Renal cortex interstitium (tissue), 11 donors: ENCODE results near the gene USP4. TPM values are rescaled to one million over a fixed set of nuclear protein-coding genes. Genes with fewer than 3 reads are reported as not detected.
"Not testable (repeated sequence)": the region's sequence is repeated elsewhere in the genome, so short reads cannot be mapped to it uniquely, and the experiment has no call there.

ENCODE experiments used
- DNase-seq, 11 donors: peaks; one replicate each; pipeline ENCODE4 v3.0.0-alpha.2; 2013; ENCODE audit warnings: low read depth in 9 of 11, low spot score in 4 of 11; ENCODE audit errors: extremely low read depth in 1 of 11
- polyA plus RNA-seq, 3 donors: library from polyadenylated mRNA; unstranded; fragments of 120-200 nt; gene quantifications; one replicate each; pipeline ENCODE4 v1.2.1, GENCODE V29; 2013; ENCODE audit not compliant: insufficient read length in 3 of 3

Gene USP4
- polyA plus RNA-seq, 3 donors = 61.2 to 77.5 (median 66.5) TPM

DNA sequence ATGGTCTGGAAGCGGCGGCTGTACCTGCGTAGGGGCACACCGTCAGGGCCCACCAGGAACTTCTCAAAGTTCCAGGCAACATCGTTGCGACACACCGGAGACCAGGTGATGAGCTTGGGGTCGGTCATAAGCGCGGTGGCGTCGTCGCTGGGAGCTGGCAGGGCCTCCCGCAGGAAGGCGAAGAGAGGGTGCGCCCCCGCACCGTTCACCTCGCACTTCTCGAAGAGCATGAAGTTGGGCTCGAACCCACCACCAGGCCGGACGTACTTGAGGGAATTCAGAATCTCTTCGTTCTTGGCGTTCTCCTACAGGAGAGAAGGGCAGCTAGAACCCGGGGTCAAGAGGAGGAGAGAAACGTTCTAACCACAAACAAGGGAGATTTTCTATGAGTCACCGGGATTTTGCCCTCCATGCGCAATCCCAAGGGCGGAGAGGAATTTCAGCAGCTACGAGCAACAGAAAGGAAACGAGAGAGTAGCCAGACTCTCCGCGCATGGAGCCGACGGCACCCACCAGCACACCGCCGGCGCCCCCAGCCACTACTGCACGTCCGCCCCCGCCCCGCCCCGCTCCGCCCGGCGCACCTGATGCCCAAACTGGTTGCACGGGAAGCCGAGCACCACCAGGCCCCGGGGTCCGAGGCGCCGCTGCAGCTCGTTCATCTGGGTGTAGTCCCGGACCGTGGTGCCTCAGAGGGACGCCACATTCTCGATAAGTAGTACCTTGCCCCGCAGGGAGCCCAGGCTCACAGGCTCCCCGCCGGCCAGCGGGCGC is 17.8 kb upstream of the USP4 start:
- DNase-seq = peak in 2 of 11 donors; percentile 20 to 24

DNA sequence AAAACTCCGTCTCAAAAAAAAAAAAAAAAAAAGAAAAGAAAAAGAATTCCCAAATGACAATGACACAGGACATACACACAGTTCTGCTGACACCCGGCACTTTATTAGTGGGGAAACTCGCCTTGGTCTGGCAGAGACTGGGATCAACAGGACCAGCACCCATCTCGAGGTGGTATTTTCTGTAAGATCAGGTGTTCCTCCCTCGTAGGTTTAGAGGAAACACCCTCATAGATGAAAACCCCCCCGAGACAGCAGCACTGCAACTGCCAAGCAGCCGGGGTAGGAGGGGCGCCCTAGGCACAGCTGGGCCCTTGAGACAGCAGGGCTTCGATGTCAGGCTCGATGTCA is 17.2 kb upstream of the USP4 start:
- DNase-seq = not testable (repeated sequence)

DNA sequence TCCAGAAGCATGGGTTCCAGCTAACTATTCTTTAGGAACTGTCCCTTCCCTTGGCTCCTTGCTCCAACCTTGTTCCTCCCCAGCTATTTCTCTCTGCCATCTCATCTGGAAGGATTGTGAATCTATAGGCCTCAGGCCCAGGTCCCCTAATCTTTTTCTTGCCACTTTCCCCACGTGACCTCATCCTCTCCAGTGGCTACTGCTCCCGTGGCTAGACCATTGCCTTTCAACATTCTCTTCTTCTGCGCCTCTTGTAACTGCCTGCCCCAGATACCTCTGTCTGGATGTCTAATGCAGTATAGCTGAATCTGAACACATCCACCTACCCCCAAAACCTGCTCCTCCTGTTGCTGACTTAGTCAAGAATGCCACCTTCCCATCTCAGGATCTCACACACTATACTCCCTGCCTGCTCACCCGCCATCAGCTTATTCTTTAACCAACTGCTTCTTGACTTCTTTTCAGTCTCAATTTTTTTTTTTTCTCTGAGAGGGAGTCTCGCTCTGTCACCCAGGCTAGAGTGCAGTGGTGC is 13.1 kb upstream of the USP4 start:
- DNase-seq = no peak

DNA sequence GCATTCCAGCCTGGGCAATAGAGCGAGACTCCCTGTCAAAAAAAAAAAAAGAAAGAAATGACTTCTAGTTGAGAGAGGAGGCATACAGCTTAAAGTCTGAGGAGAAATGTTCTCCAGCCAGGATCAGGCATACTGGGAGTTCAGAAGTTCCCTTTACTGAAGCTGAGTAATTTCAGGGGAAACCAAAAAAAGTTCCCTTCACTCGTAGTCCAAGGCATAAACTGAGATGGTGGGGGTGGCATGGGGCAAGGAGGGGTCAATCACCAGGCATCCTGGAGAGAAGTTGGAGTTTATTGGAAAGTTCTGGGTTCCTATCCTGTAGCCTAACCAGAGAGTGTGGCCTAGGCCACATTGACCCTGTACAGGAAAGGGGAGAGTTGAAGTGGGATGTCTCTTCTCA is 12.4 kb upstream of the USP4 start:
- no peak for DNase-seq

DNA sequence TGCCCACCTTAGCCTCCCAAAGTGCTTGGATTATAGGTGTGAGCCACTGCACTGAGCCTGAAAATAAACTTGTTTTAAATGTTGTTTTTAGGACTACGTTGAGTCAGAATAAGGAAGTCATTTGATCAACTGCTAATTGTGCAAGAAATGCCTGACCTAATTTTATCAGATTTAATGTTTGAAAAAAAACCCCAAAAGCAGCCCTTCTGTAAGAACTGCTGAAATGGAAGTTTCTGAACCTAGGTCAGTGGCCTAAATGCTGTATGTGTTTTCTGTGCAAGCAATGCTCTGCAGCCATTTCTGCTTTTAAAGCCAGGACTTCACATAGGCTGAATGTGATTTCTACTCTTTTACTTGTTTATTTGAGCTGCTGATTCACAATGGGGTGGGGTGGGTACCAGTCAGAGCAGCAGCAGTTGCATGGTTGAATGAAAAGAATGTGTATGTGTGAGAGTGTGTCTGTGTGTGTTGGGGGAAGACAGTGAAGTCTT is 11.7 kb upstream of the USP4 start:
- DNase-seq = no peak

DNA sequence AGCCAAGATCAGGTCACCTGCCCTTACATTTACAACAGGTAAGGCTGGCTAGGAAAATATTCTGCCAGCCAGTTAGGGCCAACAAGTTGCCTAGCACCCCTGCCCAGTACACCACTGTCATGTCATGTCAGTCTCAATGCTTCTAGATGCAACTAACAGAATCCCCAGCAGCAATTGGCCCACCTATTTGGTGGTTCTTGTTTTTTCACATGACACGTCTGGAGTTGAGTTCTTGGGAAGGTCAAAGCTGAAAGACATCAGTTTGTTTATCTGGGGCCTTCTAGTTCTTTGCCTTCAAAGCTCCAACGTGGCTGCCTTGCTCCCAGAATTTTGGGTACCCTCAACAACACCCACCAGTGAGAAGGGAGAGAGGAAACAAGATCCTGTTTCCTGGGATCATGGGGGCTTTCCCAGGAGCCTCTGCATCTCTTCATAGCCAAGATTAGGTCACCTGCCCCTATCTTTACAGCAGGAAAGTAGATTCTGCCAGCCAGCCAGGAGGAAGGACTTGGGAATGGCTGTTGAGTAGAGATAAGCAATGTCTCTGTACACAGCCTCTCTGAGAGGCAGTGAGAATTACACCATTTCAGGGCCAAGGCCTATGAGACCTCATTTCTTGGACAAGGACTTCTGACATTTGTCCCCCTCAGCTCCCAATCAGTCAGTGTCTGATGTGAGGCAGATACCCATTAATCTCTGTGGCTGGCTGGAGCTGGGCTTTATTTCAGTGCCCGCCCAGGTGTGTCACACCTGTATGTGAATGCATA is 9.7 kb upstream of the USP4 start:
- no peak for DNase-seq

DNA sequence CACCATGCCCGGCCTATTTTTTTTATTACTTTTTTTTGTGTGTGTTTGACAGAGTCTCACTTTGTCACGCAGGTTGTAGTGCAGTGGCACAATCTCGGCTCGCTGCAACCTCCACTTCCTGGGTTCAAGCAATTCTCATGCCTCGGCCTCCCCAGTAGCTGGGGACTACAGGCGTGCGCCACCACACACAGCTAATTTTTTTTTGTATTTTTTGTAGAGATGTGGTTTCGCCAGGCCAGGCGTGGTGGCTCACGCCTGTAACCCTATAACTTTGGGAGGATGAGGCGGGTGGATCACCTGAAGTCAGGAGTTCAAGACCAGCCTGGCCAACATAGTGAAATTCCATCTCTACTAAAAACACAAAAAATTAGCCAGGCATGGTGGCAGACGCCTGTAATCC is 8.5 kb upstream of the USP4 start:
- DNase-seq = not testable (repeated sequence)

DNA sequence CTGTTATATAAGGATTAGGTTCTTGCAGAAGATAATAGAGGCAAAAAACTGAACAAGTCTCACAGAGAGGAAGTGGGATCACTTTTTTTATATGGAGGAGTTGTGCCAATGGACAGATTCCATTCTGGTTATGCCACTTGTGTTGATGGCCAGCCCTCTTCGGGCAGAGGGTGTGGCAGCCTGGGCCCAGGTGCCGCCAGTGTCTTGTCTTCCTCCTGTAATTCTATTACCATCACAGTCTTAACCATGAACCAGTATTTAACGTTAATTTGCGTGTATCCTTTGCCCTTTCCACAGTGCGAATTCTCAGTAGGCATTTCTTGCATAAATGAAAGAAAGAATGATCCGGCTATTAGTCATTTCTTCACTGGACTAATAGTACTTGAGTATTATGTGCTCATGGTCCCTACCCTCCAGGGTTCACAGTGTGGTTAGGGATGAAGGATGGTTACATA is 7.0 kb upstream of the USP4 start:
- no peak for DNase-seq

DNA sequence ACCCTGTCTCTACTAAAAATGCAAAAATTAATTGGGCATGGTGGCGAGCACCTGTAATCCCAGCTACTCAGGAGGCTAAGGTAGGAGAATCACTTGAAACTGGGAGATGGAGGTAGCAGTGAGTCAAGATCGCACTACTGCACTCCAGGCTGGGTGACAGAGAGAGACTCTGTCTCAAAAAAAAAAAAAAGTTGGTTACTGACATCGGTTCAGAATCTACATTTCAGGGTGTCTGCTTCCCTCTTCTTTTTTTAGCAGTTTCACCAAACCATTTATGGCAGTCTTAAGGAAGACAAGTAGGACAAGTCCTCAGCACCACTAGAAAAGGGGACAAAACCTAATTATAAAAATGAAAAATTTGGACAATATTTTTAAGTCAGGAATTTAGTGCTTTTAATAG is 3.3 kb upstream of the USP4 start:
- DNase-seq = no peak

DNA sequence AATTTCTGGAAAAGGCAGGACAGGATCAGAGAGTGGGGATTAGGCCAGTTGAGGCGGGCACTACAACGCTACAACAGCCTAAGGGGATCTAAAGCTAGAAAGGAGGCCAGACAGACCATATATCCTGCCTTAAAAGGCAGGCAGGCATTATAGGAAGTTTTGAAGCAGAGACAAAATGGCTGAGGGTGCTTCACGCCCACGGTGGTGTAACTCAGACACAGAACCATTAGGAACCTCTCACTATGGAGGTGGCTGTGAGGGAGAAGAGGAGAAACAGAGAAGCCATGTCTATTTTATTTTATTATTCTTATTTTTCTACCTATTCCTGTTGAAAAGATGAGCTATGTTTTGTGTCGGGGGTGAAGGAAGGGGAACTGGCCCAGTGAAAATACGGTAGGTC is 2.1 kb upstream of the USP4 start:
- no peak for DNase-seq

DNA sequence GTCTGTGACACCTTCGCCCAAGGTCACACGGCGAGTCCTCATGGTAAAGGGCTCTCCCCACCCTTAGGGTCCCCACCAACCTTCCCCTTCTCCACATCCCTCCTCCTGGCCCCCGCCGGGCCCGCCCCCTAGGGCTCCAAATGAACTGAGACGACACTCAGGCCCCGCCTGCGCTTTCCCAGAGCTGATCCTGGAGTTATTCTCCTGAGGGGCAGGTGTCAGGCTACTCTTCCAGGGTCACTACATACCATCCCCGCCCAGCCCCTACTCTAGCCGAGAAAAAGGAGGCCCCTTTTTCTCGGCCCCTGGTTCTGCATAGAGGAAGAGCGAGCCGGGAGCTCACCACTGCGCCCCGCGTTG is 292 bp downstream of the USP4 start:
- peak in 1 of 11 donors; percentile 32 for DNase-seq

DNA sequence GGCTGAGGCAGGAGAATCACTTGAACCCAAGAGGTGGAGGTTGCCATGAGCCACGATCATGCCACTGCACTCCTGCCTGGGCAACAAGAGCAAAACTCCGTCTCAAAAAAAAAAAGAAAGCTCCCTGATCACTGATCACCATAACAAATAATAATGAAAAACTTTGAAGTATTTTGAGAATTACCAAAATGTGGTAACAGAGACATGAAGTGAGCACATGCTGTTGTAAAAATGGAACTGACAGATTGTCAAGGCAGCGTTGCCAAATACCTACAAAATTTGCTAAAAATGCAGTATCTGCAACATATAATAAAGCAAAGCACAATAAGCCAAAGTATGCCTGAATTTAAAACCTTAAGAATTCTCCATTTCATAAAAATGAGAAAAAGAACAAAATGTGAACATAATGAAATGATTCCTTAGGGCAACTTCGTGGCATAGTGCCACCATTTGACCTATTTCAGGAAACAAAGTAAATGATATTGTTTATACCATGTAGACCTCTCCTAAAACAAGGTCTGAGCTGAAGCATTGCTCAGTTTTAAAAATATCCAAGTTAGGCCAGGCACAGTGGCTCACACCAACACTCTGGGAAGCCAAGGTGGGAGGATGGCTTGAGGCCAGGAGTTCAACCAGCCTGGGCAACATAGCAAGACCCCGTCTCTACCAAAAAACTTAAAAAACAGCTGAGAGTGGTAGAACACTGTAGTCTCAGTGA is 5.8 kb downstream of the USP4 start:
- no peak for DNase-seq

DNA sequence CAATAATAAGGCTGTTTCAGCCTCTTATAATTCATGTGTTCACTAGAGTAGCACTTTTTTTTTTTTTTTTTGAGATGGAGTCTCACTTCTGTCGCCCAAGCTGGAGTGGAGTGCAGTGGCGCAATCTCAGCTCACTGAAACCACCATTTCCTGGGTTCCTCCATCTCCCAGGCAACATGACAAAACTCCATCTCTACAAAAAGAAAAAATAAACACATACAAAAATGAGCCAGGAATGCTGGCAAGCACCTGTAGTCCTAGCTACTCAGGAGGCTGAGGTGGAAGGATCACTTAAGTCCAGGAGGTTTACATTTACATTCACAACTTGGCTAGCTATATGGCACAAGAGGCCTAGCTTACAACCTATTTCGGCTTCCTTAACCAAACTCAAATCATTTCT is 6.8 kb downstream of the USP4 start:
- DNase-seq = no peak

DNA sequence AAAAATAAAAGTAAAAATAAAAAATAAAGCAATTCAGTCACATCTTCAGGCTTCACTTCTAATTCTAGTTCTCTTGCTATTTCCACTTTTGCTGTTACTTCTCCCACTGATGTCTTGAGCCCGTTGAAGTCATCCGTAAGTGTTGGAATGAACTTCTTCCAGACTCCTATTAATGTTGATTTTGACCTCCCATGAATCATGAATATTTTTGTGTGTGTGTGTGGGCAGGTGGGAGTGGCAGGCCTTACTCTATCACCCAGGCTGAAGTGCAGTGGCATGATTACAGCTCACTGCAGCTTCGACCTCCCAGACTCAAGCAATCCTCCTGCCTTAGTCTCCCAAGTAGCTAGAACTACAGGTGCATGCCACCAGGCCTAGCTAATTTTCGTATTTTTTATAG is 10.7 kb downstream of the USP4 start:
- DNase-seq = no peak

DNA sequence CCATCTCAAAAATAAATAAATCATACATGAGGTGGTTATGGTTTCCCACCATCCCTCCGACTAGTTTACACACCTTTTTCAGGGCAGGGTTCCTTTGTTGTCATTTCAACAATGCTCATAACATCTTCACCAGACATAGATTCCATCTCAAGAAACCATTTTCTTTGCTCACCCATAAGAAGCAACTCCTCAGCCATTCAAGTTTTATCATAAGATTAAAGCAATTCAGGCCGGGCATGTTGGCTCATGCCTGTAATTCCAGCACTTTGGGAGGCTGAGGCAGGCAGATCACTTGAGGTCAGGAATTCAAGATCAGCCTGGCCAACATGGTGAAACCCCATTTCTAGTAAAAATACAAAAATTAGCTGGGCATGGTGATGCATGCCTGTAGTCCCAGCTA is 11.5 kb downstream of the USP4 start:
- not testable (repeated sequence) for DNase-seq

DNA sequence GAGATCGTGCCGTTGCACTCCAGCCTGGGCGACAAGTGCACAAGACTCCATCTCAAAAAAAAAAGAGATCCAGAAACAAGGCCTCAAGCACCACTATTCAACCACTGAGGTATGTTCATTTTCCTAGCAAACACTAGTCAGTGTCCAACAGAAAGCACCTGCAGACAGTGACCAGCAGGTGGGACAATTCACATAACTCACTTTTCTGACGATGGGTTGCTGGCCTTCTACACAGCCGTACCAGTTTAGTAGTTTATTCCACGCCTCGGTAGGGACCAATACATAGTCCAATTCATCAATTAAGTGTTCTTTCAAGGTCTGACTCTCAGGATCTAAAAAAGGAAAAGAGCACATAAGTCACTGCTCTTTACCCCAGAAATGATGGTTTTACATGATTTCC is 12.4 kb downstream of the USP4 start:
- no peak for DNase-seq

DNA sequence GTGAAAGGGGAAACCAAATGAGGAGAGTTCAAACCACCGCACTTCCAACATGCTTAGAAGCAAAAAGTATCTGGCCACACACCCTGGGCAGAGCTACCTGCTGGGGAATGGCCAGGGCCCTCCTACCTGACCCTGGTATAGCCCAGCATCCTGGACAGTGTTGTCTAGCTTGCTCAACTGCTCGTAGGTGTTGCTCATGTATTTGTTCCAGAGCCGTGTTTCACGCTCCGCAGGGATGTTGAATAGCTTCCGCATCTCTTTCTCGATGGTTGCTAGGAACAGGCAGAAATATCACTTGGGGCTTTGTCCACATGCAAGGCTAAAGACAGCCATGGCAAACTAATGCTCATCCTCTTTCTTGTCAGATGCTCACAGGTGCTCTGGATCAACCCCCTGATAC is 15.1 kb downstream of the USP4 start:
- no peak for DNase-seq

DNA sequence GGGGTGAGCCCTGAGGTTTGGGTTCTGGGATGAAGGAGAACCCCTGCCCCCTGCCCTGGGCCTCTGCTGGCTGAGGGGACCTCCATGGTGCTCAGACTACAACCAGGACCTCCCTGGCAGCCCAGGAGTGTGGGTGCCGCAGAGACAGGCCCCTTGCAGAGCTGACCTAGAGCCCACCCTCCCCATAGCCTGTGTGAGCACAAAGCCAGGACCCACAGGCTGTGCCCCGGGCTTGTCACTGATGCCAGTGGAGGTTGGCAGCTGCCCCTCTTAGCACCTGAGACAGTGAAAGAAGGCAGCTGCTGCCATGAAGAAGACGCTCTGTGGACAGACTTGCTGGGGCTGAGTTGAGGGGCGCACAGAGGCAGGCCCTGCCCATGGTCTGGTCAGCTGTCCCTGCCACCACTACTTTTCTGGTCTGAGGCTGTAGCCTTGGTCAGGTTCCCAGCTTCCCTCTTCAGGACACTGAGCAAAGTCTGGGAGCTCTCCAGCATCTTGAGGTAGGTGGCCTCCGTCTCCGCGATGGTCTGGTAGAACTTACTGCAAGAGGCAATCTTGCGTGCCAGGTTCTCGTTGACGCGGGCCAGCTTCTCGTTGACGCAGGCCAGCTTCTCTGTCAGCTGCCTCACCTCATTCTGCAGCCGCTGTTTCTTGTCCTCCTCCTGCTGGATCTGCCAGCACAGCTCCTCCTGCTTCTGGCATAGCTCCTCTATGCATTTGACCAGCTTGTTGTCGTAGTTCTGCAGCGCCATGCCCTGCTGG is 23.0 kb downstream of the USP4 start:
- no peak for DNase-seq
